Heart left ventricle (tissue), 13 donors: ENCODE measurements around the gene GAS7.

Experiments
- POLR2A ChIP-seq, 2 donors: fragments of 450-650 bp; IDR thresholded peaks; one replicate each; pipeline ENCODE4 v1.6.1; 2017; ENCODE audit warnings: antibody characterized with exemption in 2 of 2, mild to moderate bottlenecking in 2 of 2, moderate library complexity in 2 of 2
- TF ChIP-seq, protein P1 (sequence below), 12 donors: fragments of 200-600 bp; sonication (generic) in 4 of 12; IDR thresholded peaks; one replicate each; pipeline versions ENCODE4 v1.5.0 to v1.8.0; 2018 to 2022; ENCODE audit warnings: antibody characterized with exemption in 12 of 12, mild to moderate bottlenecking in 5 of 12
- donor health status: ischemic (EF 13 %, LVEDD 7.1; RV severe dilation, severe dysfunction).
- donor health status: DM: no; HTN: yes; CAD: no.
- donor health status: DM: no; HTN: no; CAD: no.
- donor health status: ischemic (EF 25% LVEDD 6.9; RV normal size, moderate dysfunction).
- donor health status: ischemic (EF 25% LVEDD 5.7; RV mildly dilated, moderate dysfunction).
- donor health status: ischemic (EF 35%, LVEDD 5.7; RV mildly dilated, moderate dysfunction).
- donor health status: nonischemic (EF 11% LVEDD 7.7; RV severe dilation, severe dysfunction).
- donor health status: DM: yes; HTN: yes; CAD: no.
- donor health status: PGD.
- donor health status: ischemic (EF 29% LVEDD 5.4; RV normal size, mild dysfunction).
- donor health status: nonischemic (EF 23%, LVEDD 6.1; RV moderate dilation, normal function).

DNA sequence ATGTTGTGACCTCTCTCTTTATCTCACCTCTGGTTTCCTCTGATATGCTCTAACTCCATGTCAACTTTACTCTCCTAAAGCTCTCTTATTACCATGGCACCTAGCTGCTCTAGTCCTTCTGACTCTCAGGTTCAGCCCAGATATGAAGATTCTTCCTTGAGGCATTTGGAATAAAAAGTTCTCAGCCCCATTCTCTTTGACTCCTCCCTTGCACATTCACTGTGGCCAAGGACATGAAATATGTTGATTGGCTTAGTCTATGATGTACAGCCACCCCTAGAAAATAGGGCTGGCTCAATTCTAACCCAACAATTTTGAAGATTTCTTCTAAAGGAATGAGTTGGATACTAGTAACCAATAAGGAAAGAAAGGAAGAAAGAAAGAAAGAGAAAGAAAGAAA is 20.8 kb upstream of the GAS7 start:
- TF ChIP-seq, protein P1, sequence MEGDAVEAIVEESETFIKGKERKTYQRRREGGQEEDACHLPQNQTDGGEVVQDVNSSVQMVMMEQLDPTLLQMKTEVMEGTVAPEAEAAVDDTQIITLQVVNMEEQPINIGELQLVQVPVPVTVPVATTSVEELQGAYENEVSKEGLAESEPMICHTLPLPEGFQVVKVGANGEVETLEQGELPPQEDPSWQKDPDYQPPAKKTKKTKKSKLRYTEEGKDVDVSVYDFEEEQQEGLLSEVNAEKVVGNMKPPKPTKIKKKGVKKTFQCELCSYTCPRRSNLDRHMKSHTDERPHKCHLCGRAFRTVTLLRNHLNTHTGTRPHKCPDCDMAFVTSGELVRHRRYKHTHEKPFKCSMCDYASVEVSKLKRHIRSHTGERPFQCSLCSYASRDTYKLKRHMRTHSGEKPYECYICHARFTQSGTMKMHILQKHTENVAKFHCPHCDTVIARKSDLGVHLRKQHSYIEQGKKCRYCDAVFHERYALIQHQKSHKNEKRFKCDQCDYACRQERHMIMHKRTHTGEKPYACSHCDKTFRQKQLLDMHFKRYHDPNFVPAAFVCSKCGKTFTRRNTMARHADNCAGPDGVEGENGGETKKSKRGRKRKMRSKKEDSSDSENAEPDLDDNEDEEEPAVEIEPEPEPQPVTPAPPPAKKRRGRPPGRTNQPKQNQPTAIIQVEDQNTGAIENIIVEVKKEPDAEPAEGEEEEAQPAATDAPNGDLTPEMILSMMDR (IDR thresholded peaks at IDR 0.05) = no peak
- no peak for TF ChIP-seq POLR2A (IDR thresholded peaks at IDR 0.05)
